Stimulated activated CD8-positive, alpha-beta memory T cell treated with anti-CD3 and anti-CD28 coated beads, Interleukin-7, amount 100 ng/mL, for 4 hours (primary cell): ENCODE data around the gene KCNQ2.
A peak's percentile ranks its signal among the peaks of the same experiment; 100 is the strongest.
"Not testable (repeated sequence)": the region's sequence is repeated elsewhere in the genome, so short reads cannot be mapped to it uniquely, and the experiment has no call there.

Experiments used
- DNase-seq, 2 donors: peaks; one replicate each; pipeline ENCODE4 v3.0.0-alpha.2; 2020; ENCODE audit warnings: low read depth in 2 of 2

The KCNQ2 gene

DNA sequence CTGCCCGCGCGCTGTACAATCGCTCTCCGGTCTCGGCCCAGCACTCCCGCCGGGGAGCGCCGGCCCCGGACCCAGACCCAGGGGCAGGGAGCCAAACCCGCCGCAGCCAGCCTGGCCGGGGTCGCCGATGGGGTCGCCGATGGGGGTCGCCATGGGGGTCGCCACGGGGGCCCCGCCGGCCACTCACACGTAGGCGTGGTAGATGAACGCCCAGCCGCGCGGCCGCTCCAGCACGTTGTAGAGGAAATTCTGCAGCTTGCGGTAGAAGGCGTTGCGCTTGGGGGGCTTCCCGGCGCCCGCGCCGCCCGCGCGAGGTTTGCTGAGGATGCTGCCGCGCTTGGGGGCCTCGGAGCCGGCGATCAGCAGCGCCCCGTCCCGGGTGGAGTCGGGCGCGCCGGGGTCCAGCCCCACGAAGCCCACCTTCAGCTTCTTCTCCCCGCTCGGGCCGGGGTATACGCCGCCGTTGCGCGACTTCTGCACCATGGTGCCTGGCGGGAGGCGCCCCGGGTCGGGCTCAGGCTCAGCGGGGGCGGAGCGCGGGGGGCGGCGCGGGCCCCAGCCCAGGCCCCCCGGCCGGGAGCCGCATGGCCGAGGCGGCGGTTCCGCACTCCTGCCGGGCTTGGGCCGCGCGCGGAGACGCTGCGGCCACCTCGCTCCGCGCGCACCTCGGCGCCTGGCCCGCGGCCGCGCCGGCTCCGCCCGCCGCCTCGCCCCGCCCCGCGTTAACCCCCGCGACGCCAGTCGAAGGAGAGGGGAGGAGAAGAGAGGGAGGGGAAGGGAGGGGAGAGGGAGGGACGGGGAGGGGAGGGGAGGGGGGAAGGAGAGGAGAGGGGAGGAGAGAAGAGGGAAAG lies at the start of gene KCNQ2:
TSS of gene KCNQ2 (minus strand) at position 675 of the 851 bp plus-strand sequence. CDS start at position 483, 192 bp downstream.
- DNase-seq = no peak

GRCh38 chr20:63521602-63522001 lies 49.1 kb upstream of the KCNQ2 start:
- DNase-seq = no peak

DNA sequence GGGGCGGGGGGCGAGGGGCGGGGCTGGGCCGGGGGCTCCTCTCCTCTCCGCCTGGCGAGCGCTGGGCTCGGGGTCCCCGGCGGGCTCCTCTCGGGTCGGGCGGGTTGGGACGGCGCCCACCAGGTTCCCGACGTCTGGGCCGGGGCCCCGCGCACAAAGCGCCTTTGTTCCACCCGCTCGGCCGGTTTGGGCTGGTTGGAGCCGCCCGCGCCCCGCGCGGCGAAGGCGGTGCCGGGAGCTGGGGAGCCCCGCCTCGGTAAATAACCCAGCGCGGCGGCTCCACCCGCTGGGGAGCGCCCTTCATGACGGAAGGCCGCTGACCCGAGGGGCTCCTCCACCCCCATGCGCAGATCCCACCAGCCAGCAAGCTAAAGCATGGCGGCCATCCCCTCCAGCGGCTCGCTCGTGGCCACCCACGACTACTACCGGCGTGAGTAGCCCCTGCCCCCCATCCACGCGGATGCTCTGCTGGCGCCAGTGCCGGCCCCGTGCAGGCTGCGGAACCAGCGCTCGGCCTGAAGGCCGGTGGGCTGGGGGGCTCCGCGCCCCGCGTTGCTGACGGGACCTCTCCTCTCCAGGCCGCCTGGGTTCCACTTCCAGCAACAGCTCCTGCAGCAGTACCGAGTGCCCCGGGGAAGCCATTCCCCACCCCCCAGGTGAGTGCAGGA lies 48.6 kb upstream of the KCNQ2 start:
- DNase-seq = peak; percentile 39 to 68

- DNase-seq = peak; percentile 57 to 78
Measured at GRCh38 chr20:63520504-63520933, 48.1 kb upstream of the KCNQ2 start, which contains the start of gene PPDPF. Gene PPDPF, plus strand, starts transcription at chr20:63520765. Its CDS starts 544 bp downstream, at chr20:63521309.

- DNase-seq = peak; percentile 27 to 68
Measured at GRCh38 chr20:63519668-63520503, 47.4 kb upstream of the KCNQ2 start.

DNA sequence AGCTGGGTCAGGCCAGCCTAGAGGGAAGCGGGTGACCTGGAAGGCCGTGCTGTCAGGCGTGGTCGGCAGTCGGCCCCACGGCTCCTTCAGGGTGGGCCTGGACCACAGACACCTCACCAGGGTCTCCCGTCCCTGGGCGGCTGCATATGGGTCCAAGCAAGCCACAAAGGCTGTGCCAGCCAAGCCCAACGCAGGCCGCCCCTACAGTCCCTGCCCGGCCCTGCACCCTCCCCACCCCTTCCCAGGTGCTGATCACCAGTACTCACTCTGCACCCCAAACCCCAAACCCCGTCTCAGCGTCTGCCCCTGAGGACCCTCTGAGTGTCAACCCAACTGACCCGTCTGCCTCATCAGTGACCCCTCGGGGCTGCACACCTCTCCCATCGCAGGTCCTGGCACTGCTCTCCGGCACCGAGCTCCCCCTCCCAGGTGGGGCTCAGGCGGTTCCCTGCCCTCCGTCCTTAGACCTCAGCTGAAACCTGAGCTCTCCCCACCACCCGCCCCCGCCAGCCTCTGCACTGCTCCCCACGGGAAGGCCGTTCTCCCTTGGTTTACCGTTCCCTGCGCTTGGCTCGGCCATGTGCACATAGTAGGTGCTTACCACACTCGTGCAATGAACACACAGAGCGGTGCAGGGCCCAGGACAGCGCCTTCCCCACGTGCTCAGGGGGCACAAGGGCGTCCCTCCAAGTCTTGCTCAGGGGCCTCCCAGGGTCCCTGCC lies 46.7 kb upstream of the KCNQ2 start:
- DNase-seq = no peak

DNA sequence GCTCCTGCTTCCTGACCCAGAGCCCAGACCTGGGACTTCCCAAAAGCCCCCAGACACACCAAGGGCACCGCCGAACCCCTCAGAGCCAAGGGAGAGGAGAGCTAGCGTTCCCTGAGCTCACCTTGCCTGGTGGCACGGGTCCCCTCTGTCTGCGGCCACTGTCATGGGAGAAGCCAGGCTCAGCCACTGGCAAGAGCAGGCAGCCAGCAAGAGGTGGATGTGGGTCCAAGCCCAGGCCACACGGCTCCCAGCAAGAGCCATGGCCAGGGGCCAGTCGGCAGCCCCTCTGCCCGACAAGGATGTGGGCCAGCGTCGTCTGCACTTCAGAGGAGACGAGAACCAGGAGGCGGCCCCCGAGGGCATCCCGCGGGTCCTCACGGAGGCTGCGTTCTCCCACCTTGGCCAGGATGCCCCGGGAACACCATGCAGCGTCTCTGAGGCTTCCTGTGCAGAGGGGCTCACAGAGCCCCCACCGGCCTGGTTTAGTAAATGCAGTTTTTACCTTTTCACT lies 46.0 kb upstream of the KCNQ2 start:
- DNase-seq = no peak

- no peak for DNase-seq
Measured at GRCh38 chr20:63517376-63518309, 45.2 kb upstream of the KCNQ2 start.

GRCh38 chr20:63514520-63514919 lies 42.1 kb upstream of the KCNQ2 start:
- DNase-seq = not testable (repeated sequence)

GRCh38 chr20:63513207-63513606 lies 40.8 kb upstream of the KCNQ2 start:
- DNase-seq = no peak

GRCh38 chr20:63509088-63509564 lies 36.7 kb upstream of the KCNQ2 start:
- no peak for DNase-seq

GRCh38 chr20:63508072-63508768 lies 35.8 kb upstream of the KCNQ2 start:
- DNase-seq = no peak

DNA sequence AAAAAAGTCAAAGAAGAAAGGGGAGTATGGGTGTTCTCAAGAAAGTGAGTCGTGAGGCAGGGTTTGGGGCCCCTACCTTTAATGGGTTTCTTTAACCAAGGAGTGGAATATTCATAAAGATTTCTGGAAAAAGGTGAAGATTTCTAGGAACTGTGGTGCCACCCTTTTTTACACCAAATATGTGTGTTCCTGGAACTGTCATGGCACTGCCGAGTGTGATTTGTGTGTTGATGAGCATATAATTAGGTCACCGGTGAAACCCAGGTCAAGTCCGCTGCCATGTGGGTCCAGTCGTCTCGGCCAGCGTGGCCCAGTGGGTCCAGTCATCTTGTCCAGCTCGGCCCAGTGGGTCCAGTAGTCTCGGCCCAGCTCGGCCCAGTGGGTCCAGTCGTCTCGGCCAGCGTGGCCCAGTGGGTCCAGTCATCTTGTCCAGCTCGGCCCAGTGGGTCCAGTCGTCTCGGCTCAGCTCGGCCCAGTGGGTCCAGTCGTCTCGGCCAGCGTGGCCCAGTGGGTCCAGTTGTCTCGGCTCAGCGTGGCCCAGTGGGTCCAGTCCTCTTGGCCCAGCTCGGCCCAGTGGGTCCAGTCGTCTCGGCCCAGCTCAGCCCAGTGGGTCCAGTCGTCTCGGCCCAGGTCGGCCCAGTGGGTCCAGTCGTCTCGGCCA lies 34.8 kb upstream of the KCNQ2 start:
- DNase-seq = no peak

DNA sequence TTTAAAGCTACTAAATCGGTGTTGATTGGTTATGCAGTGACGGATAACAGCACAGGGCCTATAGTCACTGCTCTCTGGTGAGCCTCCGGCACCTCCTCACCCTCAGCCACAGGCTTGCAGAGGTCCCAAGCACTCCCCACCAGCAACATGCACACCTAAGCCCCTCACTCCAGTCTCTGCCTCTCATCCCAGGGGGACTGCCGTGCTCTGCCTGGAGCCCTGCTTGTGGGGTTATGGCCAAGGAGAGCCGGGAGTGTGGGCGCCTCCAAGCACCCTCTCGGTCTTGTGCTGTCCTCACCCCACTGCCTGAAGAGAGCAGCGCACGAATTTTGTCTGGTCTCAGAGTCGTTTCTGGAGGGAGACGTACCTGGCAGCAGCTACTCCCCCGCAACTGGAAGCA lies 33.3 kb upstream of the KCNQ2 start:
- DNase-seq = no peak

GRCh38 chr20:63505281-63505680 lies 32.8 kb upstream of the KCNQ2 start:
- DNase-seq = no peak

- DNase-seq = no peak
Measured at GRCh38 chr20:63504642-63505041, 32.2 kb upstream of the KCNQ2 start.

GRCh38 chr20:63503524-63503923 lies 31.1 kb upstream of the KCNQ2 start:
- DNase-seq = no peak

- DNase-seq = no peak
Measured at GRCh38 chr20:63502671-63503172, 30.3 kb upstream of the KCNQ2 start.
